DMS79 treated with DMSO at 0.1 percent for 48 hours (cell line): ENCODE measurements around the gene SMARCD3.
A peak's percentile ranks its signal among the peaks of the same experiment; 100 is the strongest.

Experiments used
- DNase-seq: peaks from one replicate; lab custom pipeline; 2025; lab: John Stamatoyannopoulos, UW

Gene SMARCD3

DNA sequence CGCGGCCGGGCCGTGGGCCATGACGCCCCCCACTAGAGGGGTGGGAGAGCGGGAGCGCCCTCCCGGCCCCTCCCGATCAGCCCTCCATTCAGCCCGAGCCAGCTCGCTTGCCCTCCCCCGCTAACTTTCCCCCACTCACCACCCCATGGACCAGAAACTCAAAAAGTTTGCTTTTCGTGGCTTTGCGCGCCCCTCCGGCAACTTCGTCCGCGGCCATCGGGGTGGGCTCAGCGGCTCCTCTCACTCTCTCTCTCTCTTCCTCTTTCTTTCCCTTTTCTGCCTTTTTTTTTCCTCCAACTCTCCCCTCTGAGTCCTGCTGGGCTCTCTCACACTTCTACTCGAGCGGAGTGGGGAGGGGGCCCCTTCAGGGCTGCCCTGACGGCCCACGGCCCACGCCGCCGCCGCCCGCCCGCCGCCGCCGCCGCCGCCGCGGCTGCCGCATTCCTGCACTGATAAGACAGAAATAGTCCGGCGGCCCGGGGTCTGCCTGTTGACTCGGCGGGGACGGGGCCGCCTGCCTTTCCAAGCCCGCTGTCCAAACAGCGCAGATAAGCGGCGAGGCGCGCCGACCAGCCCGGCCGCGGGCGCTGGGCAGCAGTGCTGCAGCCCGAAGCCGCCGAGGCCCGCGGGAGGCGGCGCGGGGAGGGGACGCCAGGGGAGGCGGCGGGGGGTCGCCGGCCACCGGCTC, at the start of gene SMARCD3:
Gene SMARCD3 (minus strand): TSS at position 349 of the 688 bp plus-strand sequence. CDS start 132 bp downstream, at position 217.
- peak; percentile 10 for DNase-seq

DNA sequence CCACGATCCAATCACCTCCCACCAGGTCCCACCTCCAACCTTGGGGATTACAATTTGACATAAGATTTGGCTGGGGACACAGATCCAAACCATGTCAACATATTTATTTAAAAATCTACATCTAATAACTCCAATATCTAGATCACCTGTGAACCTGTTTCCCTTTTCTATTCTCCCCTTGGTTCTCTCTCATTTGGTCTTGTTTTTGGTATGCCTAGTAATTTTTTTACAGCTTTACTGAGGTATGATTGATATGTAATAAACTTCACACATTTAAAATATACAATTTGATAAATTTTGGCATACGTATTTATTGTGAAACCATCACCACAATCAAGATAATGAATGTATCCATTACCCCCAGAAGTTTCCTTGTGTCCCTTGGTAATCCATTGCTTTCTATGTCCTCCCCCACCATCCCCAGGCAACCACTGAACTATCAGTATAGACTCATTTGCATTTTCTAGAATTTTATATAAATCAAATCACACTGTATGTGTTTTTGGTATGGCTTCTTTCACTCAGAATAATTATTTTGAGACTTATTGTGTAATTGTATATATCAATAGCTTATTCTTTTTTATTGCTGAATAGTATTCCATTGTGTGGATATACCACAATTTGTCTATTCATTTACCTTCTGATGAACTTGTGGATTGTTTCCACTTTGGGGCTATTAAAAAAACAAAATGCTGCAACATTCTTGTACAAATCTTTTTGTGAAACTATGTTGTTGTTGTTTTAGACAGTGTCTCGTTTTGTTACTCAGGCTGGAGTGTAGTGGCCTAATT, 47.9 kb upstream of the SMARCD3 start:
- no peak for DNase-seq

- DNase-seq, result no peak
Observed at GRCh38 chr7:151292850-151293249, 44.4 kb upstream of the SMARCD3 start.

GRCh38 chr7:151291206-151291605, 42.7 kb upstream of the SMARCD3 start:
- DNase-seq, result no peak

- DNase-seq, result no peak
Observed at GRCh38 chr7:151290355-151290760, 41.9 kb upstream of the SMARCD3 start.

GRCh38 chr7:151289891-151290290, 41.4 kb upstream of the SMARCD3 start:
- no peak for DNase-seq

DNA sequence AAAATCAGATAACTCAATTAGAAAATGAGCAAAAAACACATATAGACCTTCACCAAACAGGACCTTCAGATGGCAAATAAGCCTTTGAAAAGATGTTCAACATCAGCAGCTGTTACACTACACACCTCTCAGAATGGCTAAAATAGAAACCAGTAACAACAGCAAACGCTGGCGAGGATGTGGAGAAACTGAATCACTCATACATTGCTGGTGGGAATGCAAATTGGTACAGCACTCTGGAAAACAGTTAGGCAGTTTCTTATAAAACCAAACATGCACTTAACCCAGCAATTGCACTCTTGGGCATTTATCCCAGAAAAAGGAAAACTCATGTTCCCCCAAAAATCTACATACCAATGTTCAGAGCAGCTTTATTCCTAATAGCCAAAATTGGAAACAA, 37.7 kb upstream of the SMARCD3 start:
- no peak for DNase-seq

GRCh38 chr7:151283302-151283701, 34.8 kb upstream of the SMARCD3 start:
- no peak for DNase-seq

DNA sequence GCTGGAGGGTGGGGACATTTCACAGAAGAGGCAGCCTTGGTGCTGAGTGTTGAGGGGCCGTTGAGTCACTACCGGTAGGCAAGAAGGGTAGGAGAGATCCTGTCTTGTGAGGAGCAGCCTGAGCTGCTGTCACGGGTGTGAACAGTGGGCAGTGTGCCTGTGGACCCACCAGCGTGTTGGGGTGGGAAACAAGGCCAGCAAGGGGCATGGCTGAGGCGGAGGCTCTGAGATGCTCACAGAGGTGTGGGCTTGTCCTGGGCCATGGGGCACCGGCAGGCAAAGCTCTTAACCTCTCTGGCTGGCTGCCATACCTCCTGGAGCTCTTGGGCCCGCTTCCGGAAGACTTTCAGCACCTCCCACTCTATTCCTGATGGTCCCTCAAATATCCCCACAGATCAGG, 33.6 kb upstream of the SMARCD3 start:
- no peak for DNase-seq

- no peak for DNase-seq
Observed at GRCh38 chr7:151281686-151282085, 33.2 kb upstream of the SMARCD3 start.

- DNase-seq, result no peak
Observed at GRCh38 chr7:151280388-151281019, 32.0 kb upstream of the SMARCD3 start.

- no peak for DNase-seq
Observed at GRCh38 chr7:151279868-151280267, 31.4 kb upstream of the SMARCD3 start.

- no peak for DNase-seq
Observed at GRCh38 chr7:151278949-151279348, 30.5 kb upstream of the SMARCD3 start.

DNA sequence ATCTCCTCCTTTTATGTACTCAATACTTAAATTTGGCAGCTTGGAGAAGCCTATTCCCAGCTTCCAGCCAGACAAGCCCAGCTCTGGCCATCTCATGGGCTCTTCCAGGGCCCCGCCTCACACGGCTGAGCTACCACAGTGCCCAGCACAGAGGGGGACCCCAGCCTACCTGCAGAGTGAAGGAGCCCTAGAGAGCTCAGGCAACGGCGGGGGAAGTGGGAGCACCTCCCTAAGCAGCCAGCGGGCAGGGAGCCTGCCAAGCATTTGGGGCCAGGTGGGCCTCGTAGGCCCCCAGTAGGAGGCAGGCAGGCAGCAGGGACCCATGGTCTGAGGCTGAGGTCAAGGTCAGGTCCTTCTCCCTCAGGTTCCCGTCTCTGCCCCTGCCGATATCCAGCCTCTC, 29.1 kb upstream of the SMARCD3 start:
- DNase-seq, result no peak

- DNase-seq, result peak; percentile 30
Observed at GRCh38 chr7:151276666-151277590, 28.4 kb upstream of the SMARCD3 start.

DNA sequence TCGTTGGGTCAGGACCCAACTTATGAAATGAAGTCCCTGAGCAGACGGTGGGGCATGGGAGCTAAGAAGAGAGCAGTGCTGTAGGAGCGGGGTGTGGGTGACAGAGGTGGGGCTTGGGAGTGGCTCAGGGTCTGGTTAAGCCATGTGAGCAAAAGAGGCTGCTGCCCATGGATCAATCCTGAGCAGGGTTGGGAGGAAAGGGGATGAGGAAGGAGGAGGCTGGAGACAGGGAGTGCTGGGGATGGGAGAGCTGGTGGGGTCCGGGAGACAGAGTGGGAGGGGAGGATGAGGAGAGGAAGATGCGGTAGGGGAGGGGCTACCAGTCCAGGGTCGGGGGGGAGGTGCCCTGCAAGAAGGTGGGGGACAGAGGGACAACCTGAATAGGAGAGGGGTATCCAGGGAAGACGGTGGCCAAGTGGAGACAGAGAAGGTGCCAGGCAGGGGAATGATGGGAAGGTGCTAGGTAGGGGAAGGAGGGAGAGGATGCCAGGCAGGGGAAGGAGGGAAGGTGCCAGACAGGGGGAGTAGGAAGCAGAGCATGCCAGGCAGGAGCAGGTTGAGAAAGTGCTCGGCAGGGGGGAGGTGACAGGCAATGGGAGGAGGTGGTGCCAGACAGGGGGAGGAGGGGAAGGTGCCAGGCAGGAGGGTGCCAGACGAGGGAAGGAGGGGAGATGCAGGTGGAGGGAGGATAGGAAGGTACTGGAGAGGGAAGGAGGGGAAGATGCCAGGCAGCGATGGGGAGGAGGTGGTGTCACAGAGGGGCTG, 27.5 kb upstream of the SMARCD3 start:
- no peak for DNase-seq

DNA sequence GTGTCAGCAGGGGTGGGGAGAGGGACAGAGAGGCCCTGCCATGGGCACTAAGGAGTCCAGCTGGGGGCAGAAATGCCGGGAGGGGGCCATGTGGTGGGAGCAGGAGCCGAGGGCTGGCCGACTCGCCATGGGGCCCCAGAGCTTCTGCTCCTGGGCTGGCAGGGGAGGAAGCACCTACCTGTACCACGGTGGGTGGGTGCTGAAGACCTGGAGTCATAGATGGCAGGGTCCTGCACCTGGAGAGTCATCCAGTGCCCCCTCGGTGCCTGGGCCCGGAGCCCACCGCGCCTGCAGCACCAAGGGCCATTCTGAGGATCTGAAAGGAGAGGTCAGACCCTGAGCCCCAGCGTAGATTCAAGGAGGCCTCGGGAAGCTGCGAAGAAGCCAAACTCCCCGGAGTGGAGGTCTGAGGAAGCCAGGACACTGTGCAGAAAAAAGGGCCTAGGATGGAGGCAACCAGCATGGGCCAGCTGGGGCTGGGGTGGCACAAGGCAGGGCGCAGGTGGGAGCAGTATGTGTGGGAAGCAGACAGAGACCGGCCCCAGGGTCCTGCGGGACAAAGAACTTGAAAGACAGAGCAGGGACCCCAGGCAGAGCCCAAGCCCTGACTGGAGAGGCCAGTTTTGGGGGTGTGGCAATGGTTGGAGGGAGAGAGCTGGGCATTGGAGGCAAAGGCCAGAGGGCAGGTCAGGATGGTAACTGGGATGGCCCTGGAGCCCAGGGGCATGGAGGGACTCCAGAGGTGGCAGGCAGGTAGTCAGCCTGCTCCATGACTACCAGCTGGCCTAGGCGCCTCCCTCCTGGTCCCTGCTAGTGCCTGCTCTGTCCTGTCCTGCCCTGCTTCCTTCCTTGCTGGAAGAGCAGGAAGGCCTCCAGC, 26.7 kb upstream of the SMARCD3 start:
- DNase-seq, result no peak

DNA sequence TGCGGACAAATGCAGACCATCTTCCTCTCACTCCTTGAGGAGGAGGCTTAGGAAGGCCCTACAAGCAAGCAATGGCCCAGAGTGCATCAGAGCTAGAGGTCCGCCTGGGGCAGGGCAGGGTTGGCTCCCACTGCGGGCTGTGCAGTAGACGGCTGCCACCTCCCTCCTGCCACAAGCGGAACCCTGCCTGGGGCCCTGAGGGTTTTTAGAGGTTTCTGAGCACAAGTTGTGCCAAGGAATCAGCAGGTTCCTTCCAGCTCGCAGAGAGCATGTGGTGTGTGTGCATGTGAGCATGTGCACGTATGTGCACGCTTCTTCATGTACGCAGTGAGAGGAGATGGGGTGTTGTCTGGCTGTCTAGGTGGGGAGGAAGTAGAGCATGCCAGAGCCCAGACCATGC, 25.9 kb upstream of the SMARCD3 start:
- no peak for DNase-seq

GRCh38 chr7:151273651-151274390, 25.3 kb upstream of the SMARCD3 start:
- DNase-seq, result no peak
